H4 (cell line): ENCODE measurements around the gene GOLGA6L6. TPM values are rescaled to one million over a fixed set of nuclear protein-coding genes. Genes with fewer than 3 reads are reported as not detected.
"Not testable (repeated sequence)": the region's sequence is repeated elsewhere in the genome, so short reads cannot be mapped to it uniquely, and the experiment has no call there.

Experiments used
- DNase-seq: peaks from one replicate; pipeline ENCODE4 v3.0.0-alpha.2; 2015; ENCODE audit warnings: low spot score
- total RNA-seq: library from RNA; depleted of rRNA; stranded (reverse); fragments of >200 nt; shearing (Covaris generic); gene quantifications from 2 replicates; pipeline ENCODE4 v1.2.3, GENCODE V29; 2014; rRNA removed

GOLGA6L6 gene, protein sequence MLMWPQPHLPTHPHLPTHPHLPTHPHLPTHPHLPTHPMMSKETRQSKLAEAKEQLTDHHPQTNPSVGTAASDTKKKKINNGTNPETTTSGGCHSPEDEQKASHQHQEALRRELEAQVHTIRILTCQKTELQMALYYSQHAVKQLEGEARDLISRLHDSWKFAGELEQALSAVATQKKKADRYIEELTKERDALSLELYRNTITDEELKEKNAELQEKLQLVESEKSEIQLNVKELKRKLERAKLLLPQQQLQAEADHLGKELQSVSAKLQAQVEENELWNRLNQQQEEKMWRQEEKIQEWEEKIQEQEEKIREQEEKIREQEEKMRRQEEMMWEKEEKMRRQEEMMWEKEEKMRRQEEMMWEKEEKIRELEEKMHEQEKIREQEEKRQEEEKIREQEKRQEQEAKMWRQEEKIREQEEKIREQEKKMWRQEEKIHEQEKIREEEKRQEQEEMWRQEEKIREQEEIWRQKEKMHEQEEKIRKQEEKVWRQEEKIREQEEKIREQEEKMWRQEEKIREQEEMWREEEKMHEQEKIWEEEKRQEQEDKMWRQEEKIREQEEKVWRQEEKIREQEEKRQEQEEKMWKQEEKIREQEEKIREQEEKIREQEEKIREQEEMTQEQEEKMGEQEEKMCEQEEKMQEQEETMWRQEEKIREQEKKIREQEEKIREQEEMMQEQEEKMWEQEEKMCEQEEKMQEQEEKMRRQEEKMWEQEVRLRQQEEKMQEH
- total RNA-seq: not detected in 2 replicates

DNA sequence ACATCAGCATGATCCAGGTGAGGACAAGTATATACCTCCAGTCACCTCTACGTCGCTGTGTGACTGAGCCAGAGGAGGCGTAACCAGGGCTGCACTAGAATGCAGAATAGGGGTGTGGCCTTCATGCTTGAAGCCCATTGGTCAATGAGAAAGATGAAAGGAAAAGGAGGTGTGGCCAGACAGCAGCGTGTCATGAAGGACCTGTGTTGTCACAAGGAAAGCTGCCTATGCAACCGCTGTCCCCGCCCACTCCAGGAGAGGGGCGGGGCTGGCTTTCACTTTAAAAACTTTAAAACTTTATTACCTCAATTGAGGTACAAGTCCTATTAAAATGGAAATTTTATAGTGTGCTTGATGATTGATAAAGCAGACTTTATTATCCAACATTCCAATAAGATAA lies at the start of gene GOLGA6L6:
Gene GOLGA6L6, minus strand, starts transcription at position 101 of the 400 bp plus-strand sequence. Its CDS starts 91 bp downstream, at position 10.
- DNase-seq: not testable (repeated sequence)

GRCh38 chr15:20590069-20590468 lies 48.5 kb upstream of the GOLGA6L6 start:
- not testable (repeated sequence) for DNase-seq

DNA sequence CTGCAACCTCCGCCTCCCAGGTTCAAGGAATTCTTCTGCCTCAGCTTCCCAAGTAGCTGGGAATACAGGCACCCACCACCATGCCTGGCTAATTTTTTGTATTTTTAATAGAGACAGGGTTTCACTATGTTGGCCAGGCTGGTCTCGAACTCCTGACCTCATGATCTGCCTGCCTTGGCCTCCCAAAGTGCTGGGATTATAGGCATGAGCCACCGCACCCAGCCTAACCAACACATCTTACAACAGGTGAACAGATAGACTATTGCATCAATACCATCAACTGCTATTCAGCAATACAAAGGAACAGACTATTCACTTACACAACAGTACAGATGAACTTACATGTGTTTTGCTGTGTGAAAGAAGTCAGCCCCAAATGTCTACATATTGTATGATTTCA lies 45.2 kb upstream of the GOLGA6L6 start:
- DNase-seq: not testable (repeated sequence)

- not testable (repeated sequence) for DNase-seq
Measured at GRCh38 chr15:20582726-20583115, 41.1 kb upstream of the GOLGA6L6 start.

DNA sequence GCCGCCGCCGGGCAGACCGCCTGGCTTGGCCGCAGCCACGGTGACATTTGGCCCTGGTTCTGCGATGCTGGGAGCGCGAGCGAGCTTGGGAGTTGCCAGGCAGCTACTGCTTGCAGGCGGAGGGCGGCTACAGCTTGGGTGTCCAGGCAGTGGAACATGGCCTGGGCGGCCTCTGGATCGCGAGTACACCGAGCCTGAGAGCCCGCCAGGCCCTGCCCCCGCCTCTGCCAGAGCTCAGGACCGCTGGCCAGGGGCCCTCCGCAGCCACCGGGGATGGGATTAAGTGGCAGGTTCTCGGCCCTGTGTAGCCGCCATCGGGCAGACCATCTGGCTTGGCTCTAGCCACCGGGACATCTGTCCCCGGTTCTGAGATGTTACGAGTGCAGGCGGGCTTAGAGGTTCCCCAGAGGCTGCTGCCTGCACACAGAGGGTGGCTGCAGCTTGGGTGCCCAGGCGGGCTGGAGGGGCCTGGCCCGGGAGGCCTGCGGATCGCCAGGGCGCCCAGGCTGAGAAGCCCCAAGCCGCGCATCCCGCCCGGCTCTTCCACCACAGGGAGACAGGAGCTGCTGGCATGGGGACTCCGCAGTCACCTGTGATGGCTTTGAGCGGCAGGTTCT lies 40.6 kb upstream of the GOLGA6L6 start:
- not testable (repeated sequence) for DNase-seq

DNA sequence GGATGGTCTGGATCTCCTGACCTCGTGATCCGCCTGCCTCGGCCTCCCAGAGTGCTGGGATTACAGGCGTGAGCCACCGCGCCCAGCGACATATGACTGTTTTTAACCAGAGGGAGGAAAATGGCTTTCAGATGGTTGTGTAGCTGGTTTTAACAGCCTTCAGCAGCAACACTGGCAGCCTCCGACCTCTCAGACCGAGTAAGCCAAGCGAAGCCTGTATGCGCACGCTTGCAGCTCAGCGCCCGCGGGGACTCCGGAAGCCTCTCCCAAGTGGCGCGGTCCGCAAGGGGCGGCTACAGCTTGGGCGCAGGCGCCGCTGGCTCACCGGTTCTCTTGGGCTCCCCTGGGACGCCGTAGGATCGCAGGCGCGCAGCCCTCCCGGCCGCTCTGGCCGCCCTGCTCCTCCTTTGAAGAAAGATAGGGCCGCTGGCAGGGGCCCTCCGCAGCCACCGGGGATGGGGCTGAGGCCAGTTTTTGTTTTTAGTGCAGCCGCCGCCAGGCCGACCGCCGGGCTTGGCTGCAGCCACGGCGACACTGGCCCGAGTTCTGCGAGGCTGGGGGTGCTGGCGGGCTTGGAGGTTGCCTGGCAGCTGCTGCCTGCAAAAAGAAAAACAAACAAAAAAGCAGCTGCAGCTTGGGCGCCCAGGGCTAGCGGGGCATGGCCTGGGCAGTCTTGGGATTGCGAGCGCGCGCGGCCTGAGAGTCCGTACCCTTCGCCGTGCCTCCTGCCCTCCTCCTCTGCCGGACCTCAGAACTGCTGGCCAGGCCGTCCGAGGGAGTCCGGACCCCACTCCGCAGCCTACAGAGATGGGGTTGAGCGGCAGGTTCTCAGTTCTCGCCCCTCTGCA lies 39.9 kb upstream of the GOLGA6L6 start:
- not testable (repeated sequence) for DNase-seq

GRCh38 chr15:20579662-20580061 lies 38.1 kb upstream of the GOLGA6L6 start:
- not testable (repeated sequence) for DNase-seq

- not testable (repeated sequence) for DNase-seq
Measured at GRCh38 chr15:20551289-20551688, 9.7 kb upstream of the GOLGA6L6 start.

DNA sequence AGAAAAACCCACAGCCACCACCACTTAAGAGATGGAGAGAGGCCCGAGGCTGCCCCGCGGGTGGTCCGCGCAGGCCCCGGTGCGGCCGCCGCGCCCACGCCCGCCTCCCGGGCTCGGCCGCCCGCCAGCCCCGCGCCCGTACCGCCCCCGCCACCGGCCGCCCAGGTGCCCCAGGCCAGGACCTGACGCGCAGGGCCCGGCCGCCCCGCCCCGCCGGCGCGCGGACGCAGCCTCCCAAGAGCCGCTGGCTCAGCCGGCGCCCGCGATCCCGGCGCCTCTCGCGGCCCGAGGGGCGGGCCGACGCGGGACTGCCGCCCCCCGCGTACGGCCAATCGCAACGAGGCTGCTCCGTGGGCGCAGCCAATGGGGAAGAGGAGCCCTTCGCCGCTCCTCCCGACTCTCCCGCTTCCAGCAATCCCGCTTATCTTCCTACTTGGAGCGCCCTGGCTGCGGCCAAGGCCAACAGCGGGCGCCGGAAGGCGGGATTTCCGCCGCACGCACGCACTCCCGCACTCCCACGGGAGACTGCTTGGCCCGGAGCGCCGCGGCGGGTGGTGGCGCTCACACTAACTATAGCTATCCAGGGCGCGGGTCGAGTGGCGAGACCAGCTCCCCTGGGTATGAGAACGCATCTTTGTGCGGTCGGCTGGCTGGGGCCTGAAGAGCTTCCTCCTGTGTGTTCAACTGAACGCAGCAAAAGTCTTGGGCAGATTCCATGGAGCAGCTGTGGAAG lies 35.5 kb downstream of the GOLGA6L6 start:
- not testable (repeated sequence) for DNase-seq

GRCh38 chr15:20502839-20503238 lies 38.8 kb downstream of the GOLGA6L6 start:
- not testable (repeated sequence) for DNase-seq

GRCh38 chr15:20501512-20502222 lies 39.9 kb downstream of the GOLGA6L6 start:
- DNase-seq: not testable (repeated sequence)

- DNase-seq: peak; percentile 9
Measured at GRCh38 chr15:20497781-20498180, 43.8 kb downstream of the GOLGA6L6 start.

DNA sequence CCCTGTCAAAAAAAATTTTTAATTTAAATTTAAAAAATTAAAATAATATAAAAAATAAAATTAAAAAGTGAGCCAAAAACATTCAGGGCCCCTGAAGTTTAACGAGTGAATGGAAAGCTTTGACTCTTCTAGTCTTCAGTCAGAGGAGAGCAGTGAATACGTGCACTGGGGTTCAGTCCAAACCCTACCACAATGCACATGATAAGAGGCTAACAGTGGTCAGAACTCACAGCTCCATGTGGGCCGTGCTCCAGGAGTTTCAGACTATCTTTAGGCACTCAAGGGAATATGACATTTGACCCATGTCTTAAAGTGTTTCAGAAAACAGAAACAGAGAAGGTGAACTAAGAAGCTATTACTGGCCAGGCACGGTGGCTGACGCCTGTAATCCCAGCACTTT lies 48.6 kb downstream of the GOLGA6L6 start:
- not testable (repeated sequence) for DNase-seq

DNA sequence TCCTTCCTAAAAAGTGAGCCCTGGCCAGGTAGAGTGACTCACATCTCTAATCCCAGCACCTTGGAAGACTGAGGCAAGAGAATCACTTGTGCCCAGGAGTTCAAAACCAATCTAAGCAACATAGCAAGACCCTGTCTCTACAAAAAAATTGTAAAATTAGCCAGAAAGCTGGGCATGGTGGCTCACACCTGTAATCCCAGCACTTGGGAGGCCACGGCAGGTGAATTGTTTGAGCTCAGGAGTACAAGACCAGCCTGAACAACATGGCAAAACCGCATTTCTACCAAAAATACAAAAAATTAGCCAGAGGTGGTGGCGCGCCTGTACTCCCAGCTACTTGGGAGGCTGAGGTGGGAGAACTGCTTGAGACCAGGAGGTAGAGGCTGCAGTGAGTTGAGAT lies 49.0 kb downstream of the GOLGA6L6 start:
- DNase-seq: not testable (repeated sequence)

DNA sequence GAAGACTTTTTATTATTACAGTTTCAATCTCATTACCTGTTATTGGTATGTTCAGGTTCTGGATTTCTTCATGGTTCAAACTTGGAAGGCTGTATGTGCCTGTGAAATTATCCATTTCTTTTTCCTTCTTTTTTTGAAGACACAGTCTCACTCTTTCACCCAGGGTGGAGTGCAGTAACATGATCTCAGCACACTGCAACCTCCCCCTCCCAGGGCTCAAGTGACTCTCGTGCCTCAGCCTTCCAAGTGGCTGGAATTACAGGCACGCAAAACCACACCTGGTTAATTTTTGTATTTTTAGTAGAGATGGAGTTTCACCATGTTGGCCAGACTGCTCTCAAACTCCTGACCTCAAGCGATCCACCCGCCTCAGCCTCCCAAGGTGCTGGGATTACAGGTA lies 52.3 kb downstream of the GOLGA6L6 start:
- not testable (repeated sequence) for DNase-seq
